HG03103 (cell line): Measurements from ENCODE around the gene TBXA2R.
"Not testable (repeated sequence)": the region's sequence is repeated elsewhere in the genome, so short reads cannot be mapped to it uniquely, and the experiment has no call there.

Experiments used
- ATAC-seq: cut with Tn5 transposase; IDR thresholded peaks from one replicate; pipeline ENCODE4 v1.9.1; 2021; ENCODE audit warnings: low read depth; ENCODE audit not compliant: unreplicated experiment

The TBXA2R gene

DNA sequence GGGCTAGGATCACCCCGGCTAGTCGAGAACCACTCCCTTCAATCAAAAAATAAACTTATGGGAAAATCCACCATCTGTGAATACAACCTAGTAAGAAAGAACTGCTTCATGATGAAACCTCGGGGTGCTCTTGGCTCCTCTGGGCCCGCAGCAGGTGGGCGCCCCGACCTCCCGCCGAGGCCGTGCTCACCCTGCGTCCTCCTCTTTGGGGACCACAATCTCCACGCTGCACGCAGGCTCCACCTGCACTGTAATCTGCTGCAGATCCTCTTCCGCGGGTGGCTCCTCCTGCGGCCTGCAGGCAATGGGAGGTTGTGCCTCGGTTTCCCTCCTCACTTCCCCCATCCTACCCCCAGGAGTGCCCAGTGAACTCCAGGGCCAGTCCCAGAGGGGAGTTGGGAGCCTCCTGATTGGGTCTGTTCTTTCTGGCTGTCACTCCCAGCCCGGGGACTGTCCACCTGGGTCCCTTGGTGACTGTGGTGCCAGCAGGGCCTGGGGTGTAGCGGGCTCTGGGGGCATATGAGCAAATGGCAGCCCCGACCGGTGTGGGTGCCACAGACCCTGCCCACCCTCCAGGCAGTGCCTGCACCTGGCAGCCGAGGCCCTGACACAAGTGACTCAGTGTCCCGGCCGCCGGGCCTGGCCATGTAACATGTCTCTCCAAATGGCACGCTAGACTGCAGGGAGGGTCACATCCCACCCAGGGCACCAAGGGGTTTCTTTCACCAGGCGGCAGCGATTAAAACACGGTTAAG is 35.0 kb upstream of the TBXA2R start:
- ATAC-seq: no peak

DNA sequence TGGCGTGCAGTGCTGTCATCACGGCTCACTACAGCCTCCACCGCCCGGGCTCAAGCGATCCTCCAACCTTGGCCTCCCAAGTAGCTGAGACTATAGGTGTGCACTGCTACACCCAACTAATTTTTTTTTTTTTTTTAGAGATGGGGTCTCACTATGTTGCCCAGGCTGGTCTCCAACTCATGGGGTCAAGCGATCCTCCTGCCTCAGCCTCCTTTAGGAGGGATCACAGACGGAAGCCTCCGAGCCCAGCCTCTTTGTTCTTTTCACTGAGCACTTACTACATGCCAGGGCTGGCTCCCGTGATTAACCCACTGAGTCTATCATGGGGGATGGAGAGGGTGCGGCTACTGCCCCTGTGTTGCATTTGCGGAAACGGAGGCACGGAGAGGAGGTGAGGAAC is 32.8 kb upstream of the TBXA2R start:
- ATAC-seq: no peak

DNA sequence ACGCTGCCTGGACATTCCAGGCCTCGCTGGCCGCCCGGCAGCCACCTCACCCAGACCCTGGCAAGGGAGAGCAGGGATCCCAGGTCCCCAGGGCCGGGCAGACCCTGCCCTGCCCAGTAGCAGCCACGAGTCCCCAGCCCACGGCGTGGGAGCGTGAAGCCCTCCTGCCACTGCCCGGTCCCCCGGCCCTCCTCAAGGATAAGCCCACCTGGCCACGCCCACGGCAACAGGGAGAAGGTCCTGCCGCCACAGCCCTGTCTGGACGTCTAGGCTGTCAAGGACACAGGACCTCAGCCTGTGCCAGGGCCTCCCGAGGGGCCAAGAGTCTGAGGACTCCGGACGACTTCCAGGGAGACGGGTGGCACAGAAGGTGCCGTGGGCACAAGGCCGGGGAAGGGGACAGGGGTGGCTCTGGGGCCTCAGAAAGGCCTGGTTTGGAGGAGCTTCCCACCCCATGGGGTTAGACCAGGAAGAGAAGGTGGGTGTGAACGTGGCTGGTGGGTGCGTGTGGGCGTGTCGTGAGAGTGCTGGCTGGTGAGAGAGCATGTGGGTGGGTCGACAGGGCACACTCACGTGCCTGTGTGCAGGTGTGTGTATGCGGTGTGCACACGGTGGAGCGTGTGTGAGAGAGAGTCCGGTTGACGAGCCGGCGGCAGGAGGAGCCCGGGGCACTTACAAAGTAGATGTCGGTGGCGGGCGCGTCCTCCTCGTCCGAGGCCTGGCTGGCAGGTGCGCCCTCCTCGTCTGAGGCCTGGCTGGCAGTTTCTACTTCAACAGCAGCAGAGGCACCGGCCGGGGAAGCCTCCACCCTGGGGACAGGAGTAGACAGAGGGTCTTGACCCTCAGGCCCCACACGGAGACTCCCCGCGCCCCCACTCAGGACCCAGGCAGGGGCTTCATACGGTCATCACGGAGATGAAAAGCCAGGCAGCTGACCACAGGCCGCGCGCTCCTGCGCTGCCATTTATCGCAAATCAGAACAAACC is 31.8 kb upstream of the TBXA2R start:
- no peak for ATAC-seq

DNA sequence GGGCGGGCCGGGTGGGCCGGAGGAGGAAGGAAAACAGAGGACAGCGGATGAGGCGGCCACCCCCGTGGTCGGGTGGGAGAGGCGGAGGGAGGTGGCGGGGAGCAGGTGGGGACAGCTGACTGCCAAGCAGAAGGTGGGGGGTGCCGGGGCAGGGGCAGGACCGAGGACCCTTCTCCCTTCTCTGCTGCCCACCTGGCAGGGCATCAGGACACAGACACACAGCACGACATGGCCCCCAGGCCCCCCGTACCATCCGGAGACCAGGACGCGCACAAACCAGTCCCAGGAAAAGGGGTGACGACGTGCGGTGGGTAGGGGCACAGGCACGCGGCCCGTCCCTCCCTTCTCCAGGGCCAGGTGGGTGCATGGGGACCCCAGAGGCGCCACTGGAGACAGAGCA is 30.9 kb upstream of the TBXA2R start:
- no peak for ATAC-seq

DNA sequence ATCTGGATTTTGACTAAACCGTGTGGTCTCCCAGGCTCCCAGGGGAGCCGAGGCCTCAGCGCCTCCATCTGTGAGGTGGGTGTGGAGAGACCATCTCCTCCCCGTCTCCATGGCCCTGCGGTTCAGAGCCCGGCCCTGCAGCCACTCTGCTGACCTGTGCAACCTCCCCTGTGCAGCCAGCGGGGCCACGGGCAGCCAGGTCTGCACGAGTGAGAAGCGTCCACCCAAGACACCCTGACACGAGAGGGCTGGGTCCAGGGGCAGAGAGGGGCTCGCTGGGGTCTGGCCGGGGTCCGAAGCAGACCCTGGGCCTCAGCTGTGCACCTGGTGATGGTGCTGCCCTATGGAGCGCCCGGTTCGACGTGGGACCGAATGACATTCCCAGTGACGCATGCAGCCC is 30.3 kb upstream of the TBXA2R start:
- no peak for ATAC-seq

DNA sequence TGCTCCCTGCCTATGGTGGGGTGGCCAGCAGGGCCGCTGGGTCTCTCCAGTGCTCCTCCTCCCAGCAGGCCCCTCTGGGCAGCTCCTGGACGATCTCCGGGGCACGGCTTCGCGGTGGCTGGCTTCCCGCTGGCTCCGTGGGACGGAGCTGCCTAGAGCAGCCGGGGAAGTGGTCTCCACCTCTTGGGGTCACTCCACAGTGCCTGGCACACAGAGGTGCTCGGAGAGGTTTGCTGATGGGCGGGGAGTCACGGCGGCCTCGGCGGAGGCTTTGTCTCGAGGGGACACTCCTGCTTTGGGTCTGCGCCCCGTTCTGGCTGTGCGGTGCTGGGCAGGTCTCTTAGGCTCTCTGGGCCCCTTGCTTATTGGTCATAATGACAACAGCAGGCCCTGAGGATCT is 29.8 kb upstream of the TBXA2R start:
- ATAC-seq: no peak

DNA sequence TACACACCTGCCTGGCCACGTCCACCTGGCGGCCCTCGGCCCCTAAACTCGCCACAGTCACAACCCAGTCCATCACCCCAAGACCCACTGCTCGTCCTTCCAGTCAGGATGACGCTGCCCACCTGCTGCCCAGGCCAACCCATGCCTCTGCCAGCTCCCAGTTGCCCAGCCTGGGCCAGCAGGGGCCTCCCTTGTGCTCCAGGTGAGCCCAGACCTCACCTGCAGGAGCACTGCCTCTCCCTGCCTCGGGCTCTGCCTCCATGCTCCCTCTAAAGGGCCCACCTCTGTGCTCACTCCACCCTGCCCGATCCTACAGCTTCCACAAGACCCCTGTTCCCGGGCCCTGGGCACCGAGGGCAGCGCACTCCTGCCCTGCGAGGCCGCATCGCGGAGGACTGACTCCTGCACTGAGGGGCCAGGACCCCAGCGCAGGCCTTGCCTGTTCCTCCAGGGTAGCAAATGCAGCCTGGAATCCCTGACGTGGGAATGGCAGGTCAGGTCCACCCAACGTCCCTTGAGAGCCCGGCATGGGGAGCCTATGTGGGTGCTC is 27.9 kb upstream of the TBXA2R start:
- no peak for ATAC-seq

DNA sequence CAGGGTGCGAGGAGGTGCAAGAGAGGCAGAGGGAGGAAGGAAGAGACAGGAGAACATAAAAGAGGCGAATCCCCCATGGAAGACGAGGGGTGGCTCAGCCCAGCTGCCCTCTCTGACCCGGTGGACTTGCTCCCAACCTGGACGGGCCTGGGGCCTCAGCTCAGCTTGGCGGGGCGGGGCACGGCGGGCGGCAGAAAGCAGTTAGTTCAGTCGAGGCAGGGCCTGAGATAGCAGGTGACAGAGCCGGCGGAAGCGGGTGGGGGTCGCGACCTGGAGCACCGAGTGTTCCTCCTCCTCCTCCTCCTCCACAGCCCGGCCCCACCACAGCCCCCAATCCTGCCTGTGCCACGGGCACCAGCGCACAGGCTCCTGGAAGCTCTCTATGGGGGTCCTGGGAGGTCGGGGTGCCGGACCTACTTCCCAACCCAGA is 26.9 kb upstream of the TBXA2R start:
- ATAC-seq: no peak

DNA sequence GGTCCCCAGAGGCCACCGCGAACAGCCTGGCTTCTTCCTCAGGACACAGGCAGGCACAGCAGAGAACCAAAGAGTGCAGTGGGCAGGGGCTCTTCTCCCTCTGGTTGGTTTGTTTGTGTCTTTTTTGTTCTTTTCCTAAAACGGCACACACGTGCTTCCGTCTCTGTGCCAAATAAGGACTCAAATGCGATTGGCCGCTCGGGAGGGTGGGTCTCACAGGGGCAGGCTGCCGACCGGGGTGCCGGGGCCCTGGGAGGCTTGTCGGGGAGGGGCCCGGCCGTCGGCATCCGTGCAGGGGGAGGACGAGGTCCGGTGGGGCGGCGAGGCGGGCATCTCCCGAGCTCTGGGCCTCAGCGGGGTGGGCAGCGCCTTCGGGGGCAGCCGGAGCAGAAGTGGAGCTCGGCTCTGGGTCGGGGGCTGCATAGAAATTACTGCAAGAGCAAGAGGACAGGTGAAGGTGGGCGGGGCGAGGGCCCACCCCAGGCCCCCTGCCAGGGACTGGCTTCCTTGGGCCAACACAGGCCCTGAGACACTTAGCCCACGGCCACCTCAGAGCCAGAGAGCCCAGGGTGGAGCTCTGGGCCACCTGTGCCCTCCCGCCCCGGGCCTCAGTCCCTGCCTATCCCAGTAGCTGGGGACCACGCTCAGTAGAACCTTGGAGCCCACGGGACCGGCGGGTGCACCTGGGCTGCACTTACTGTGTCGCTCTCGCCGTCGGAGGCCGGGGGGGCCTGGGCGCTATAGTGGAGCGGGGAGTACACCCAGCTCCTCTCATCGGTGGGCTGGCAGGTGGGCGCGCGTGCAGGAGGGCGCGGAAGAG is 26.3 kb upstream of the TBXA2R start:
- no peak for ATAC-seq

DNA sequence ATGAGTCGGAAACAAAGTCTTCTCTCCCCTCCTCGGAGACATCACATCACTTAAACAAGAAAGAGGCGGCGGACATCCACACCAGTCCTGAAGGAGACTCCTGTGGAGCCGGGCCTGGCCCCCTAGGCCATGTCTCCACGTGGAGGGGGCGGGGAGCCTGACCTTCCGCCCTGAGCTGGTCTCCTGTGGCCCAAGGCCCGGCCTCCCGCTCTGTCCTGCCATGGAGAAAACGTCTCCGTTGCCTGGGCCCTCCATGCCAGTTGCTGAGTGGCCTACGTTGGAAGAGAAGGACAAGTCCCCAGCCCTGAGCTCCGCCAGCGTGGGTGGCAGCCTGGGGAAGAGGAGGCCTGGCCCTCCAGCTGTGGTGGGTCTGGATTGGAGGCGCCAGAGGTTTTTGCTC is 25.4 kb upstream of the TBXA2R start:
- ATAC-seq: no peak

DNA sequence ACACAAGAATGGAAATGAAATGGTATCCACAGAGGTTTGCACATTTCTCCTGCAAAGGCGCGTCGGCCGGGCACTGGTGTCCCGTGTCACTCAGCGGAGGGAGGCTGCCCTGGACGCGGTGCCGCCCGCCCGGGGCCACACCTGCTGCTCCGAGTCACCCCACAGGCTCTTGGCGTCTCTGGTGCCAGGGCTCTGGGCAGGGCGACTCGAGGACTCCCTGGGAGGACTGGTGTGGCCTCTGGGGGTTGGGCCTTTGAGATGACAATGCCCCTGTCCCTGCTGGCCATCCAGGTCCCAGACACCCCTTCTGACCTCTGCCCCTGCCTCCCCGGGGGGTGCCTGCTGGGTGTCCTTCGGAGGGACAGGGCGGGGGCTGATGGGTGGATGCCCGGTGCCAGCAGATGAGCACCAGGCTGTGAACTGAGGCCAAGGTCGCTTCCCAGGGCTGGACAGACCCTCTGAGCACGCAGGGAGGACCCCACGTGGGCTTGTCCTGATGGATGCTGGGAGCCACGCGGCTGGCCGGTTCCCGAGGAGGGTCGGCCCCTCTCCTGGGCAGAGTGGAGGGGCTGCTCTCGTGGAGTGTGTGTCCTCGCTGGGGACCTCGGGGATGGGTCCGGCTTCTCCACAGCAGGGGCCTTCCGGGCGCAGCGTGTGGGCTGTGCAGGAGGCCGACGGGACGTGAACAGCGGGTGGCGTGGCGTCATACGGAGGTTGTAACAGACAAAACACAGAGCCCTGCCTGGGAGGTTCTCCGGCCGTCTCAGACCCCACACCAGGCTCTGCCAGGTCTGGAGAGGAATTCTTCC is 24.6 kb upstream of the TBXA2R start:
- no peak for ATAC-seq

DNA sequence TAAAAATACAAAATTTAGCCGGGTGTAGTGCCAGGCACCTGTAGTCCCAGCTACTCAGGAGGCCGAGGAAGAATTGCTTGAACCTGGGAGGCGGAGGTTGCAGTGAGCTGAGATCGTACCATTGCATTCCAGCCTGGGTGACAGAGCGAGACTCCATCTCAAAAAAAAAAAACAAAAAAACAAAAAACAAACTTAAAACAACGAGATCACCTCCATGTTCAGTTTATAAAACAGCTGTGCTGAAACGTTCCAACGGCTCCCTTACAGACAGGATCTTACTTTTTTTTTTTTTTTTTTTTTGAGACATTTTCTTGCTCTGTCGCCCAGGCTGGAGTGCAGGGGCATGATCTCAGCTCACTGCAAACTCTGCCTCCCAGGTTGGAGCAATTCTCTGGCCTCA is 22.1 kb upstream of the TBXA2R start:
- ATAC-seq: not testable (repeated sequence)

DNA sequence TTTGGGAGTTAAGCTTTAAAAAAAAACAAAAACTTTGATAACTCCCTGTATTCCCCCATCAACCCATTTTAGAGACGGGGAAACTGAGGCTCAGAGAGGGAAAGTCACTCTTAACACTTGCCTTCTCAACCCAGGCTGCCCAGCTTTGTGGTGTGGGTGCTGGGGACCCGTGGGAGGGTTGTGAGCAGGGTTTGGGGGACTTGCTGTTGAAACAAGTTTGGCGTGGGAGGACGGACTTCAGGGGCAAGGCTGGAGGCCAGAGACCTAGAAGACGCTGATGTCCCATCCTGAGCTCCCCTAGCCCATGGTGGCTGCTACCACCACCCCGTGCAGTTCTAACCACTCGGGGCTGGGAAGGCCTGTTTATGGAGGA is 20.7 kb upstream of the TBXA2R start:
- no peak for ATAC-seq

DNA sequence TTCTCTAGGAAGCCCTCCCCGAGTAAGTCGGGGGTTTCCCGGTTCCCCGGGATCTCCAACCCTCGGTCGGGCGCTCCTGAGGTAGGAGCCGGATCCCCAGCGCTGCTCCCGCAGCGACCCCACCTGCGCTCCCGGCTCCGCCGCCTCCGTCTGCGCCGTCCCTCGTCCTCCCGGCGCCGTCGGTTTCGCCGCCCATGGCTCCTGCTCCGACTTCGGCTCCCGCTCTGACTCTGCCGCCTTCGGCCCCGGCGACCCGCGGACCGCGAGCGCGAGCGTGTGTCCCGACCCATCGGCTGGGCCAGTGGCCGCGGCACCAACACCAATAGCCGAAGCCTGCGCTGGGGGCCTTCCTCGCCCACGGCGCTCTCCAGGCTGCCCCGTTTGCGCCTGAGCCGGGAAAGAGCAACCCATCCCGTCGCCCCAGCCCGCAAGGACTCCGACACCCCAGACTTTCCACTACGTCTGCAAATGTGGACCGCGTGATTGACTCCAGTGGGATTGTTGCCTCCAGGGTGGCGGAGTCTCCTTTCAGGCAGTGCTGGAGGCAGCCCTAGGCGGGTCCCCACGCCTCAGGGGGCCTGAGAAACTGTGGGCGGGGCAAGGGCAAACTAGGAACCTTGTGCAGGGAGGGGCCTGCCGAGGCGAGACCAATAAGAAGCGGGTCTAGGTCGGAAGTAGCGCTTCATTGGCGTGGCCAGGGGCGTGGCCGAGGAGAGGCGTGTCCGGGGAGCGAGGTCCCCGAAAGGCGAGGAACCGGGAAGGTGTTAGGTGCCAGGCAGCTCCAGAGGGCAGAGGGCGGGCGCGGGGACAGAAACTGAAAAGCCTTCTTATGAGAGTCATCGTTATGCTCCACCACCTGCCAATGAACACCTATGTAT is 20.0 kb upstream of the TBXA2R start, which contains the start of gene CACTIN:
Gene CACTIN, minus strand, starts transcription at position 318 of the 878 bp plus-strand sequence. Its CDS starts 28 bp downstream, at position 290.
- peak; percentile 81 for ATAC-seq

DNA sequence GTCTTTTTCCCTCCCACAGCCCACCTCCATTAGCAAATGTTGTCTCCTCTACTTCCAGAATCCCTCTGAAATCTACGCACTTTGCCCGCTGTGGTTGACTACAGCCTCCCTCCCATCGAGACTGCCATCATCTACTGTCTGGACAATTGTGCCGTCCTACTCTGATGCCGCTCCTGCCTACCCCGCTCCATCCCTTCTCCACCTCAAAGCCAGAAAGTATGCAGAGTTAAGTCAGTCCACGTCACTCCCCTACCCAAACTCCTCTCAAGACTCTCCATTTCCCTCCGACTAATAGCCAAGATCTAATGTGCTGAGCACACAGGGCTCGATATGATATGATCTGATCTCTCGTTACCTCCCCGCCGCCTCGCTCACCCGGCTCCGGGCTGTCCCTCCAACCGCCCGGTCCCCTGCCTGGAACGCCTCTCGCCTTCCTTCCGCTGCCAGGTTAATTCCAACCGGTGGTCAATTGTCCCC is 19.4 kb upstream of the TBXA2R start:
- no peak for ATAC-seq

DNA sequence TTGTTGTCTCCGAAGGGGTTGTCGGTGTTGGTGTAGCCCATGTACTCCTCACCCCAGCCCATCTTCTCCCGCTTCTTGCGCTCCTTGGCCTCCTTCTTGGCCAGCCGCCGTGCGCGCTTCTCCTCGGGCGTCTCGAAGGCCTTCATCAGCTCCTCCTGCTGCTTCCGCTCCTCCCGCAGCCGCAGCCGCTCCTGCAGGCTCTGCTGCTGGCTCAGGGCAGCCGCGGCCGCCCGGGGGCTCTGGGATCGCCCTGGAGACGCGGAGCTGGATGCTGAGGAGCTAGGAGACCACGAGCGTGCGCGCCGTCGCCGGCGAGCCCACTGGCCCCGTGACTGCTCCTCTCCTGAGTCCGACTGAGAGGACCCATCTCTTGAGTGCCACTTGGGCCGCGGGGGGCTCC is 17.0 kb upstream of the TBXA2R start:
- no peak for ATAC-seq

DNA sequence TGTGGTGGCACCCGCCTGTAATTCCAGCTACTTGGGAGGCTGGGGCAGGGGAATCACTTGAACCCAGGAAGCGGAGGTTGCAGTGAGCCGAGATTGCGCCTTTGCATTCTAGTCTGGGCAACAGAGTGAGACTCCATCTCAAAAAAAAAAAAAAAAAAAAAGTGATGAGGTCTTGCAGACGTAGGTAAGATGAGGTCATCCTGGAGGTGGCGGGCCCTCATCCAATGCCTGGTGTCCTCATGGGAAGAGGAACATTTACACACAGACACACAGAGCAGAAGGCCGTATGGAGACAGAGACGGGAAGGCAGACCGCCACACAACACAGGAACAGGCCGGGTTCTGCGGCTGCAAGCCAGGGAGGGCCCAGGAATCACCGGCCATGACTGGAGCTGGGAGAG is 15.5 kb upstream of the TBXA2R start:
- ATAC-seq: no peak

DNA sequence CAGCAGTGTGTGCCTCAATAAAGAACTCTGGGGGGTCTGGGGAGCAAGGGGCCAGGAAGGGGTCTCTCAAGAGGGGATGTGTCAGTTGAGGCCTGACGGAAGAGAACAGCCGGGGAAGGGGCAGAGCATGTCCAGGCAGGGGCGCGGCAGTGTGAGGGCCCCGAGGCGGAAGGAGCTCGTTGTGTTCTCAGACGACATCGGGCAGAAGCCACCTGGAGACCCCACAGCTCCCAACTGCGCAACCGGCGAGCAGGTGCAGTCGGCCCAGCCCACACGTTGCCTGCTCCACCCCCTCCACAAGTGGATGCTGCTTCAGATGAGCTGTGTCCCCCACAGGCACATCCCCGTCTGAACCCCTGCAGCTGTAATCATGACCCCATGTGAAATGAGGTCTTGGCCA is 15.0 kb upstream of the TBXA2R start:
- ATAC-seq: no peak
